GM23248 (cell line): ENCODE data around the gene PARD3B. TPM values are rescaled to one million over a fixed set of nuclear protein-coding genes. Genes with fewer than 3 reads are reported as not detected.

ENCODE experiments used
- DNase-seq: peaks from one replicate; pipeline ENCODE4 v3.0.0-alpha.2; 2015
- H2AFZ ChIP-seq: fragments of 200-600 bp; sonication (generic); 2 replicates; pipeline ENCODE4 v1.6.1; 2016; ENCODE audit warnings: antibody characterized with exemption
- H3F3A ChIP-seq: fragments of 200-600 bp; sonication (generic); 2 replicates; pipeline ENCODE4 v1.6.1; 2016; ENCODE audit warnings: mild to moderate bottlenecking, antibody characterized with exemption, mixed run types; ENCODE audit not compliant: insufficient read depth
- H3K27ac ChIP-seq: fragments of 200-600 bp; sonication (generic); 2 replicates; pipeline ENCODE4 v1.5.1; 2016; ENCODE audit warnings: mild to moderate bottlenecking
- H3K27me3 ChIP-seq: fragments of 200-600 bp; sonication (generic); replicated peaks from 2 replicates; pipeline ENCODE4 v1.6.1; 2016; ENCODE audit warnings: mild to moderate bottlenecking; ENCODE audit not compliant: insufficient read depth
- H3K36me3 ChIP-seq: fragments of 200-600 bp; sonication (generic); 2 replicates; pipeline ENCODE4 v1.6.1; 2016; ENCODE audit warnings: low read depth, mild to moderate bottlenecking
- H3K4me1 ChIP-seq: fragments of 200-600 bp; sonication (generic); 2 replicates; pipeline ENCODE4 v1.6.1; 2016; ENCODE audit warnings: mild to moderate bottlenecking; ENCODE audit not compliant: insufficient read depth
- H3K4me2 ChIP-seq: fragments of 200-600 bp; sonication (generic); one replicate; pipeline ENCODE4 v1.6.1; 2016; ENCODE audit warnings: mild to moderate bottlenecking; ENCODE audit not compliant: unreplicated experiment
- H3K4me3 ChIP-seq: fragments of 200-600 bp; sonication (generic); 2 replicates; pipeline ENCODE4 v1.5.1; 2016; ENCODE audit warnings: mild to moderate bottlenecking
- H3K79me2 ChIP-seq: fragments of 200-600 bp; sonication (generic); 2 replicates; pipeline ENCODE4 v1.6.1; 2016; ENCODE audit warnings: mild to moderate bottlenecking; ENCODE audit not compliant: insufficient read depth
- H3K9ac ChIP-seq: fragments of 200-600 bp; sonication (generic); 2 replicates; pipeline ENCODE4 v1.6.1; 2016; ENCODE audit warnings: mild to moderate bottlenecking
- H3K9me2 ChIP-seq: fragments of 200-600 bp; sonication (generic); 2 replicates; pipeline ENCODE4 v1.6.1; 2016; ENCODE audit warnings: mixed run types, mild to moderate bottlenecking, moderate library complexity; ENCODE audit not compliant: insufficient read depth
- H3K9me3 ChIP-seq: fragments of 200-600 bp; sonication (generic); one replicate; pipeline ENCODE4 v1.6.1; 2017; ENCODE audit warnings: low read depth
- H4K20me1 ChIP-seq: fragments of 200-600 bp; sonication (generic); 2 replicates; pipeline ENCODE4 v1.6.0; 2016; ENCODE audit not compliant: insufficient read depth
- EZH2 ChIP-seq: fragments of 200-600 bp; sonication (generic); IDR thresholded peaks from 2 replicates; pipeline ENCODE4 v1.6.1; 2018; ENCODE audit warnings: antibody characterized with exemption, mild to moderate bottlenecking; ENCODE audit not compliant: insufficient read depth, poor library complexity, severe bottlenecking
- EZH2phosphoT487 ChIP-seq: fragments of 200-600 bp; sonication (generic); IDR thresholded peaks from 2 replicates; pipeline ENCODE4 v1.6.1; 2018; ENCODE audit warnings: antibody characterized with exemption, moderate library complexity, mild to moderate bottlenecking, low read depth; ENCODE audit not compliant: insufficient read depth
- WGBS, 2 experiments: methylation state at CpG; one replicate each; pipeline ENCODE4 v1.1.6; 2015 to 2017; ENCODE audit warnings: low lambda C conversion rate in 2 of 2, low coverage in 1 of 2; ENCODE audit errors: missing lambda C conversion rate in 2 of 2; 5-methylcytosine and 5-hydroxymethylcytosine counted together
- in situ Hi-C: fragments of 300-500 bp; cut with MboI; formaldehyde crosslinking; loops from 2 replicates; pipeline ENCODE4 v1.15.0; 2020
- polyA plus RNA-seq: library from polyadenylated mRNA; unstranded; fragments of >200 nt; fragmentation: Nextera tagmentation; extraction: Ambion mirVana; gene quantifications from 2 replicates; pipeline ENCODE4 v1.2.1, GENCODE V29; 2016
- total RNA-seq: library from RNA; depleted of rRNA; stranded (reverse); fragments of >200 nt; shearing (Covaris generic); gene quantifications from 2 replicates; pipeline ENCODE4 v1.2.3, GENCODE V29; 2014

PARD3B gene
- total and polyA plus RNA-seq, 2 experiments from 2014 or later: 2.5 to 6.9 TPM

- Histone ChIP-seq H3K36me3 (no peaks in the 10 kb centered on the region), H3K27ac (no peak overlapping the region), H3K4me2 (no peak overlapping the region), H3K27me3 (no peaks in the 10 kb centered on the region), H3K9me2 (no peaks in the 10 kb centered on the region), H3K9me3 (no peaks in the 10 kb centered on the region), H3K79me2 (no peaks in the 10 kb centered on the region), H4K20me1 (no peaks in the 10 kb centered on the region), H3K9ac (no peak overlapping the region), H3K4me3 (no peak overlapping the region), H2AFZ (no peak overlapping the region), H3F3A (peaks cover 22% of the 10 kb centered on the region), H3K4me1 (peaks cover 28% of the 10 kb centered on the region)
- TF ChIP-seq EZH2phosphoT487: no peak
- TF ChIP-seq EZH2: no peak
- in situ Hi-C loops: loop anchor here (25.0 kb wide), 1 partner anchor 198 kb away; no protein-coding TSS in a partner anchor
- DNase-seq: no peak
- WGBS, 2 experiments: 84 to 93% methylated on average over 1 of the region's 1 CpG
Measured at GRCh38 chr2:204535764-204536163, 9.5 kb upstream of the PARD3B start.

DNA sequence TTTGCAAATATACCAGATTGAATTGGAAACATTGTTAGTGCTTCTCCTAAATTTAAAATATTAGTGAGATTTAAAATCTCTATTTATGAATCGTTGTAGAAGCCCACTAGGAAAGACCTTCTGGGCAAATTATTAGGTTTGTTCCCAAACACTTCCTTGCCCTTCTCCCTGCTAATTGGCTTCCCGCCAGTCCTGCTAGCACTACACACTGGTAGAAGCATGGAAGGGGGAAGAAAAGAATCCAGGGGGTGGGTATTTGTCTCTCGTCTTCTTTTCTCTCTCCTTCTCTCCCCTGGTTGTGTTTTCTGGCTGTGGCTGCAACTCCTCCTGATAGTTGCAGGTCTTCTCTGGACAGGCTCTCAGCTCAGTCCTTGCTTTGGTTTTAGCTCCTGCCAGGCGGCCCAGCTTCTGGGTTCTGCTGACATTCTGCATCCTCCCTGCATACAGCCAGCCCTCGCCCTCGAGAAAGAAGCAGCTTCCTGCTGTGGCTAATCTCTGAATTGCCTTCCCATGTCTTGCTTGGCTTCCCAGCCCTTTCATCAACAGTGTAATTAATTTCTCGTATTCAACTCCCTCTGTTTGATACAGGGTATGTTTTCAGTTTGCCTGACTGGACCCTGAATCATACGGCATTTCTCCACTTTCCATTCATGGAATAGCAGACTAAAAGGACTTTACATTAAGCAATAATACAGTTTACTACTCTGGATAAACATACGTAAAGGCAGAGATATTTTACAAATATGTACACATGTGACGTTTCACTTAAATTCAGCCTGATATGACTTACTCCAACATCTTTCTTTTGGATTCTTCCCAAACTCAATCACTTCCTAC, 6.9 kb upstream of the PARD3B start:
- TF ChIP-seq EZH2 (no peak), EZH2phosphoT487 (no peak)
- peak overlapping the region; percentile 57 for H3K4me3 ChIP-seq
- H2AFZ ChIP-seq: peak overlapping the region; percentile 65
- H3K9ac ChIP-seq: peak overlapping the region; percentile 38
- H3K4me1 ChIP-seq: peaks cover 26% of the 10 kb centered on the region
- peaks cover 20% of the 10 kb centered on the region for H3F3A ChIP-seq
- H3K79me2 ChIP-seq: no peaks in the 10 kb centered on the region
- peak overlapping the region; percentile 68 for H3K27ac ChIP-seq
- no peaks in the 10 kb centered on the region for H3K9me2 ChIP-seq
- 17 to 25% methylated on average over 10 of the region's 10 CpGs for WGBS, 2 experiments
- H3K9me3 ChIP-seq: no peaks in the 10 kb centered on the region
- DNase-seq: peak; percentile 79
- H3K4me2 ChIP-seq: peak overlapping the region; percentile 86
- in situ Hi-C loops: loop anchor here (25.0 kb wide), 1 partner anchor 201 kb away; no protein-coding TSS in a partner anchor
- no peaks in the 10 kb centered on the region for H3K27me3 ChIP-seq
- H4K20me1 ChIP-seq: no peaks in the 10 kb centered on the region
- no peaks in the 10 kb centered on the region for H3K36me3 ChIP-seq

- H3K4me3 ChIP-seq: peak overlapping the region; percentile 57
- WGBS, 2 experiments: 74 to 78% methylated on average over 1 of the region's 1 CpG
- peaks cover 20% of the 10 kb centered on the region for H3K4me1 ChIP-seq
- H3K9ac ChIP-seq: peak overlapping the region; percentile 38
- no peaks in the 10 kb centered on the region for H3K36me3 ChIP-seq
- peak overlapping the region; percentile 86 for H3K4me2 ChIP-seq
- no peaks in the 10 kb centered on the region for H3K79me2 ChIP-seq
- no peaks in the 10 kb centered on the region for H3K27me3 ChIP-seq
- H2AFZ ChIP-seq: peak overlapping the region; percentile 65
- peak overlapping the region; percentile 68 for H3K27ac ChIP-seq
- no peaks in the 10 kb centered on the region for H4K20me1 ChIP-seq
- H3F3A ChIP-seq: peaks cover 18% of the 10 kb centered on the region
- TF ChIP-seq EZH2phosphoT487 (no peak), EZH2 (no peak)
- no peak for DNase-seq
- in situ Hi-C loops: loop anchor here (25.0 kb wide), 1 partner anchor 202 kb away; no protein-coding TSS in a partner anchor
- H3K9me3 ChIP-seq: no peaks in the 10 kb centered on the region
- H3K9me2 ChIP-seq: no peaks in the 10 kb centered on the region
Measured at GRCh38 chr2:204539019-204539385, 6.3 kb upstream of the PARD3B start.

DNA sequence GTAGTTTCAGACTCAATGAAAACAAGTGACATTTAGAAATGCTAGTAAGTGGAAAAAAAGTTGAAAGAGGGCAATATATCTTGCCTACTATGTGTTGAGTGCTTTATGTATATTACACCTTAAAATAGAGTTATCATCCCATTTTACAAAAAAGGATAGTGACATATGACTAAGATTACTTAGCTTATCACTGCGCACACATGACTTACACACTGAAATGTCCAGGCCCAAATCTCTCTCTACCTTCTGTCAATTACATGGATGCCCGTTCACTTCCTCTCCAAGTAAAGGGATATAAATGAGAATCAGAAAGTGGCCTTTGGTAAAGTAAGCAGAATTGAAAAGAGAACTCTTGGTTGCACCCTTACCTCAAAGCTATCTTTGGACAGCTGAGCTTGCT, 3.6 kb upstream of the PARD3B start:
- TF ChIP-seq EZH2phosphoT487: no peak
- no peak for TF ChIP-seq EZH2
- no peak overlapping the region for H2AFZ ChIP-seq

More for the DNA sequence above, 3.6 kb upstream of the PARD3B start:
- H3K4me2 ChIP-seq: no peak overlapping the region
- H3K9me2 ChIP-seq: no peaks in the 10 kb centered on the region
- no peaks in the 10 kb centered on the region for H3K9me3 ChIP-seq
- in situ Hi-C loops: loop anchor here (25.0 kb wide), 1 partner anchor 204 kb away; no protein-coding TSS in a partner anchor
- H3F3A ChIP-seq: peaks cover 18% of the 10 kb centered on the region
- H3K27ac ChIP-seq: no peak overlapping the region
- no peak for DNase-seq
- H3K27me3 ChIP-seq: no peaks in the 10 kb centered on the region
- H3K79me2 ChIP-seq: peaks cover 7% of the 10 kb centered on the region
- H3K9ac ChIP-seq: no peak overlapping the region
- H3K4me1 ChIP-seq: peaks cover 18% of the 10 kb centered on the region
- H3K4me3 ChIP-seq: no peak overlapping the region
- 94 to 97% methylated on average over 2 of the region's 2 CpGs for WGBS, 2 experiments
- H4K20me1 ChIP-seq: no peaks in the 10 kb centered on the region
- H3K36me3 ChIP-seq: no peaks in the 10 kb centered on the region
